HG02973 (cell line): Measurements from ENCODE around the gene OR4D2.
A peak's percentile ranks its signal among the peaks of the same experiment; 100 is the strongest.

ENCODE experiments used
- ATAC-seq: cut with Tn5 transposase; IDR thresholded peaks from one replicate; pipeline ENCODE4 v1.9.1; 2021; ENCODE audit warnings: moderate library complexity; ENCODE audit not compliant: unreplicated experiment

OR4D2 gene

GRCh38 chr17:58205936-58206335, 39.2 kb downstream of the OR4D2 start:
- no peak for ATAC-seq

DNA sequence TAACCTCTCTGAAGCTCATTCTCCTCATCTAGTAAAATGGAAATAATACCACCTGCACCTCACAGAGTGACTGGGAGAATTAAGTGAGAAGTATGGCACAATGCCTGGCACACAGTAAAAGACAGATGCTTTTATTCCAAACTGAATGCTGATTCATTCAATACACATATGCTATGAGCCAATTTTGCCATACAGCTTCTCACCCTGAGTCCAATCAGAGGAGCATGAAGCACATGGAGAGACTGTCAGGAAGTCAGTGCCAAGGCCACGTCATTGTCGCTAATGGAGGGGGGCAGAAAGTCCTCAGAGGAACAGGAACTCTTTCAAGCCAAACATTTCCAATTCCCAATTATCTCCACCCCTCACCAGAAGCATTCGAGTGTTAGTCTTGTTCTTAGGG, 40.7 kb downstream of the OR4D2 start:
- ATAC-seq = no peak

DNA sequence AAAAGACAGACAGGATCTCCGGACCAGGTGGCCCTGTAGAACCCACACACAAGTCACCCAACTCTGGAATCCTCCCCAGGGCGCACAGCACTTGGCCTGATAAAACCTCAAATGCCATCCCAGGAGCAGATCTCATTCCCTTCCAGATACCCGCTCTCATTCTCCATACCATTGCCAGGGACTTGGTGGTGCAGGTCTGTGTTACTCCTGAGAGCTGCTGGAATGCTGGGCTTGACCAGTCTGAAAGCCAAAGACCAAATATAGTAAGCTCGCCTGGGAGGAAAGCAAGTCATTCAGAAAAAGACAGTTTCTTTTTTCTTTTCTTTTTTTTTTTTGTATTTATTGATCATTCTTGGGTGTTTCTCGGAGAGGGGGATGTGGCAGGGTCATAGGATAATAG, 41.6 kb downstream of the OR4D2 start:
- no peak for ATAC-seq

DNA sequence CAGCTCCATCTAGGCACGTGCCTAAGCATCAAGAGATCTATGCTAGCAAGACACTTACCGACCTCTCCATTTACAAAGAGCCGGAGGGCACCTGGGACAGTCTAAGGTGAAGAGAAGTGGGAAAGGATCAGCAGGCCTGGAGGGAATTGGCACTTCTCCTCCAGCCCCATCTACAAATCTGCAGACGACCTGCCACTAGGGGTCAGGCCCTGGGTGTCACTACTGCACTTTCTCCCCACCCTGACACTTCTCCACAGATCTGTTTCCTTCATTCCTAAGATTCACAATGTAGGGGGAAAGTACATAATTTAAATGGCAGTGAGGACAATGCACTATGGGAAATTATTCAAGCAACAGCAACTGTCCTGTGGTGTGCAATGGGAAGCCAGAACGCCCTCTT, 44.1 kb downstream of the OR4D2 start:
- ATAC-seq = no peak

- ATAC-seq = no peak
Observed at GRCh38 chr17:58215685-58216084, 48.9 kb downstream of the OR4D2 start.

- no peak for ATAC-seq
Observed at GRCh38 chr17:58217766-58218165, 51.0 kb downstream of the OR4D2 start.

DNA sequence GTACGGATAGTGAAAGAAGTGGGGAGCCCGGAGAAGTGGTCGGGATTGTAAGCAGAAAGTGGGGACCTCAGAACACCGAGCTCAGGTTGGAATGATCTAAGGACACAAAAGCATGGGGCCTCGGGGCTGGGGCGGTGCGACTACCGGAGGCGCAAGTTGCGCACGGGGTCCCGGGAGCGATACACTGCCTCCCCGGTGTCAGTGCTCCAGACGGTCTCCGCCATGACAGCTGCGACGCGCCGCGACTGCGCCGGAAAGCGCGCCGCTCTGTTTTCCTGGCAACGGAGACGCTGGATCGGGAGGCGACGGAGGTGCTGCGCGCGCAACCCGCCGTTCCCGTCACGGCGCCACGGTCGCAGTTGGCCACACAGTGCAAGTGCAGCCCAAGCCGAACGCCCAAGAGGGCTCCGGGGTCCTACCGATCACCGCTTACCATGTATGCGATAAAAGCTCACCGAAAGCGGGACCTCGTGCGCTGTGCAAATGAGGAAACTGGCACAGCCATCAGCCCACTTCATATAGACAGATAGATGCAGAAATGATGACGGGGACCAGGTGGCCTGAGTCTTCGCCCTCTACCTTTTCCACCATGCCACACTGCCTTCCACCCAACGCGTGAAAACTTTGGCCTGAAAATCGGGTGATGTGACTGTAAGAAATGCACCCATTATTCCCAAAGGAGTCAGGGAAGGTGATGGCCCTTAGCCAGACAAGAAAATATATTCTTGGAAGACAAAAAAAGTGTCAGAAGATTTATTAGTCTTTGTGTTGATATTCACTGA, 52.4 kb downstream of the OR4D2 start, which contains the start of gene MKS1:
MKS1 (minus strand) TSS at position 249 of the 782 bp plus-strand sequence; CDS start at position 224, 25 bp downstream.
- ATAC-seq = peak; percentile 94

- no peak for ATAC-seq
Observed at GRCh38 chr17:58219789-58220183, 53.0 kb downstream of the OR4D2 start.
